HG03045 (cell line): ENCODE data around the gene TENM4.

ENCODE experiments used
- ATAC-seq: cut with Tn5 transposase; IDR thresholded peaks from one replicate; pipeline ENCODE4 v1.9.1; 2021; ENCODE audit warnings: mild to moderate bottlenecking, moderate library complexity; ENCODE audit not compliant: unreplicated experiment

TENM4 gene

DNA sequence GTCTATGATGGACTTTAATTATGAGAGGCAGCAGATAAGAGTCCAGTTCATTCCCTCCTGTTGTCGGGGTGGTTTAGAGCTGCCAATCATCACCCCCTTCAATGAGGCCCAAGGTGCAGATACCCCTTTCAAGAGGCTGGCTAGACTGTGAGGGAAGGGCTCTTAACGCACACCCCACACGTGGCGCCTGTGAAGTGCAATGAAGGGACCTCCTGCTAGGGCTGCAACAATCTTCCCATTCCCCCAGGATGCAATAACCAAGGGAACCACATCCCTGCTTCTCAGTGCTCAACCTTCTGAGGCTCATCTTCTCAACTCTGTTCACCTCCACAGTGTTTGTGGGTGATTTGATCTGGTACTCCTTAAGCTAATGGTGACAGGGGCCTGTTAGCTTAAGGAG is 19.0 kb downstream of the TENM4 start:
- ATAC-seq = no peak

DNA sequence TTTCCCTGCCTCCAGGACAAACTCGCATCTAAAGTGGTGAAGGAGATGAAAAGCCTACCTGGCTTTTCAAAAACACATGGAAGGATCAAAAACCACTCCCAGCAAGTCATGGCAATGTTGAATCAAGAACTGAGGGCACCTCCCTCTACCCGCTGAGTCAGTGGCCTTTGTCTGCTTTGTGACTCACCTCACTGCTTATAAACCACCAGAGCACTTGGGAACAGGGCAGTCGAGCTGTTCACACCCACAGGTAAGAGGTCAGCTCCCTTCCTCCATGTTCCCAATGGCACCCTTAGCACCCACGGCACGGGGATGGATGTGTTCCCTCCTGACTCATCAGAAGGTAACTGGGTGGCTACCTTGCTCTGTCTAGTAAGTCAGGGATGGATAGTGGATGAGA is 21.7 kb downstream of the TENM4 start:
- ATAC-seq = no peak

DNA sequence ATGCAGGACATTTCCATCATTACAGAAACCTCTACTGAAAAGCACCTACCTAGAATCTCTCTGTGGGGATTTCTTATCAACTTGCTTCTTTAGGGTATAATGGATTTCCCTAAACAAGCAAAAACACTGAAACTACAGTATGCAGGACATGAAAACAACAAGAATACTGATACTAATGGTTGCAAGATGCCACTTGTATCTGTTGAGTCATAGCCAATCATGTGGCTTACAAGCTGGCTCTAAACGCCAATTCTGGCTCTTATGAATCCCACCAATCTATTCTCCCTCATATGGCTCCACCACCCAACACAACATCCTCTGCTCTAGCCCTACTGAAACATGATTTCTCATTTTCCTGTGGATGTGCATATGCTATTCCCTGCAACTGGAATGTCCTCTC is 22.6 kb downstream of the TENM4 start:
- no peak for ATAC-seq

GRCh38 chr11:79417069-79417920 is 23.5 kb downstream of the TENM4 start:
- ATAC-seq = no peak

DNA sequence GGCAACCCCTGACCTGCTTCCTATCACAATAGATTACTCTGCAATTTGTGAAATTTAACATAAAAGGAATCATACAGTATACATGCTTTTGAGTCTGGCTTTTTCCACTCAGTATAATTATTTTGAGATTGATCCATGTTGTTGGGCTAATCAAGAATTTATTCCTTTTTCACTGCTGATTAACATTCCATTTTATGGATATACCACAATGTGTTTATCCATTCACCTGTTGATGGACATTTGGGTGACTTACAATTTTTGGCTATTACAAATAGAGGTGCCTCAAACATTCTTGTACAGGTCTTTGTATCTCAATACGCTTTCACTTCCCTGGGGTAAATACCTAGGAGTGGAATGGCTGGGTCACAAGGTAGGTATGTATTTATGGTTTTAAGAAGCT is 24.9 kb downstream of the TENM4 start:
- ATAC-seq = no peak

GRCh38 chr11:79415411-79415810 is 25.4 kb downstream of the TENM4 start:
- no peak for ATAC-seq

DNA sequence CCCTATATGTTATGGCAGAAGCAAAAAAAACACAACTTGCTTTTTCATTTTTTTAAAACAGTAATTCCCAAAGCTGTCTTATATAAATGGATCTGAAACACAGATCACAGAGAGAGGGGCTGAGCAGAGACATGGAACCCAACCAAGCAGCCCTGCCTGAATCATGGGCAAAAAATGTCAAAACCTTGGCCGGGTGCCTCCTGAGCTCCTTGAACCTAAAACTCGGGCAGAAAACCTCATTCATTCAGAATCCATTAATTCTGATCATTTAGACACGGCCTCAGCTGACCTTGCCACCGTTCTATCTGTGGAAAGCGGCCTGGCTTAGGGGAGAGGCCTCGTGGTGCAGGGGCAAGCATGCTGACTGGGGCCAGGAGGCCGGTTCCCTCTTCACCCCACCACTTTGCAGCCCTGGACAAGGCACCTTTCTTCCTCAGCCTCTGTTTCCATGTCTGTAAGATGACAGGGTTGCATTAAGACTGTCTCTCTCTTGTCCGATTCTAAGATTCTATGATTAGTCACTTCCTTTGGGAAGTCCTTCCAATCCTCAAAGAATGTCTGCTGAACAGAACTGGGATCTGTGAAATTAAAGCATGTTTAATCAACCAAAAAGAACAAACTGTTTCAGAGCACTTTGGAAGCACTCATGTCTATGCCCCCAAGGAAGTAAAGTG is 26.0 kb downstream of the TENM4 start:
- ATAC-seq = no peak

DNA sequence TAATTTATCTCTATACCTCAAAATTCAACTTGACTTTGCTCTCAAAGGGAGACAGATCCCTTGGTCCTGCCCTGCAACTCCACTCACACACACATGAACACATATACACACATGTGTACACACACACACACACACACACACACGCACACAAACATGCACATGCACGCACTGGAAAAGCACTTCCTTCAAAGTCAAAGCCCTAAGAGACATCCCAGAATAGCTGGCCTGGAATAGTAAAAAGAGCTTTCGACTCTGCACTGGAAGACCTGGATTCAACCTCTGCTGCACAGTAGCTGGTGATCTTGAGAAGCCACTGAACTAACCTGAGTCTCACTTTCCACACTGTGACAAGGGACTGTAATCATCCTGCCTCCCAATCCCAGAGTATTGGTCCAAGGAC is 26.8 kb downstream of the TENM4 start:
- ATAC-seq = no peak

DNA sequence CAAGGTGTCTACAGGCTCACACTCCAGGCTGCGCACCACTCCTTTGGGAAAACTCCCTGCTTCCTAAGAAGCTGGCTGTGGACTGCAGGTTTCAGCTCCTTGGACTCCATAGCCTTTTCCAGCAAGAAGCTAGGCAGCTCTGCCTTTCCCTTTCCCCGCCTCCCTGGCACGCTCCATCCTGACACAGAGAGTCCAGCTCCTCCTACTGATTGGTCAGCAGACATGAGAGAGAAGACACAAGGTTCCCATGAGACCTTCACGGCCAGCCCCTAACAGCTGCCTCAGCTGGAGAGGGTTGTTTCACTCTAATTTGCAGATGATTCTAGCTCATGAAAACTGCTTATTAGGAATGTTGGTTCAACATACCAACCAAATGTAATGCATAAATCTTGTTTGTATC is 27.6 kb downstream of the TENM4 start:
- ATAC-seq = no peak

GRCh38 chr11:79412761-79413160 is 28.1 kb downstream of the TENM4 start:
- ATAC-seq = no peak

GRCh38 chr11:79409330-79409729 is 31.5 kb downstream of the TENM4 start:
- ATAC-seq = no peak

DNA sequence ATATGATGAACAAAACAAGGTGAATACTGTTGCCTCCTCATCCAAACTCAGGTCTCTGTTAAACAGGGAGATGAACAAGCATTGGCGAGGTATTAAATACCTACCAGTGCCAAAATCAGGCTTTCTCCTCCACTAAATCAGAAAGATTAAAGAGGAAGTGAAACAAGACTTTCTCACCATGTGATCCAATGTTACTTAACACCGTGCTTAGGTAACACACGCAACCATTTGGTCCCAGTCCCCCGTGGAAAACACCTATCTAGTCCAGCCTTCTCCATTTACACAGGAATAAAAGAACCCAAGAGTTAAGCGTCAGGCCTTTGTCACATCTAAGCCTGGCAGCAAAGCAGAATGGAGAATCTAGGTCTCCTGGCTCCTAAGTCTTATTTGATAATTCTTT is 34.5 kb downstream of the TENM4 start:
- peak; percentile 93 for ATAC-seq

- ATAC-seq = no peak
Observed at GRCh38 chr11:79404806-79405205, 36.0 kb downstream of the TENM4 start.

DNA sequence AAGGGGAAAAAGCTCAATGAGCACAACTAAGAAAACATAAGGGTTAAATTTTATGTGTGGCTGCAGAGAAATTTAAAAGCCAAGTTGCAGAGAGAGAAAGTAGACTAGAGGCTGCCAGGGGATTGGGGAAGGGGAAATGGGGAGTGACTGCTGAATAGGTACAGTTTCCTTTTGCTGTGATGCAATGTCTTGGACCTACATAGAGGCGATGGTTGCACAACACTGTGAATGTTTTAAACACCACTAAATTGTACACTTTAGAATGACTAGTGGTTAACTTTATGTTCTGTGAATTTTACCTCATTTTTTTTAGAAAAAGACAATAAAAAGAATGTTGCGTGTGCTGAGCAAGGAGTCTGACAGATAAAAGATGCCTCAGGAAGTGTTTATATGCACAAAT is 36.5 kb downstream of the TENM4 start:
- ATAC-seq = no peak

GRCh38 chr11:79403839-79404238 is 37.0 kb downstream of the TENM4 start:
- no peak for ATAC-seq

GRCh38 chr11:79402912-79403311 is 37.9 kb downstream of the TENM4 start:
- no peak for ATAC-seq

DNA sequence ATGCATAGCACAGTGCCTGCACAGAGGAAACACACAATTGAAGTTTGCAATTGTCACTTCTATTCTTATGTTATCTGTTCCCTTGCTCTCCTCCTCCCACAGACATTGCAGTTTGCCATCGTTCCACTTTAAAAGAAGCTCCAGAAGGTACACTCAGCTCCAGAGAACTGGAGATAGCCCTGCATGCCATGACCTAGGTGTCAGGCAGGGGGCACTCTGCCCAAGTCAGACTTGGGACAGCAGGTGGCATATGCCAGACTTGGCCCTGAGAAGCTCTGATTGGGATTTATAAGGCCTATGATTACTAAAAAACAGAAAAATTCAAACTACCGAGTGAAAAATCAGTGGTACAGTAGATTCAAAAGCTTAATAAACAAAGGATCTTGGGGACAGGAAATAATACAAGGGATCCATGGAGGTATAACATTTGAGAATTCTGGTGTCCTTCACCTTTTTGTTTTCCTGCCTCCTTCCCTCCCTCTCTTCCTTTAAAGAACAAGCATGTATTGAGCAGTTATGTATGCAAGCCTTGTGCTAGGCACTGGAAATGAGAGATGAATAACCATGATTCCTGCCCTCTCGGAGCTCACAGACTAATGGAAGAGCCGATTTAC is 40.0 kb downstream of the TENM4 start:
- no peak for ATAC-seq

GRCh38 chr11:79400206-79400605 is 40.6 kb downstream of the TENM4 start:
- no peak for ATAC-seq

- no peak for ATAC-seq
Observed at GRCh38 chr11:79397252-79397651, 43.6 kb downstream of the TENM4 start.

- no peak for ATAC-seq
Observed at GRCh38 chr11:79396674-79397073, 44.2 kb downstream of the TENM4 start.

GRCh38 chr11:79396001-79396400 is 44.8 kb downstream of the TENM4 start:
- ATAC-seq = no peak
